NCI-H2171 (cell line): ENCODE measurements around the gene TSEN2.
A peak's percentile ranks its signal among the peaks of the same experiment; 100 is the strongest.

ENCODE experiments used
- DNase-seq: peaks from one replicate; lab custom pipeline; 2025; lab: John Stamatoyannopoulos, UW

The TSEN2 gene

GRCh38 chr3:12556314-12556689 lies 72.0 kb downstream of the TSEN2 start:
- DNase-seq, result no peak

GRCh38 chr3:12556690-12557472 lies 72.6 kb downstream of the TSEN2 start, which contains the start of gene MKRN2:
Gene MKRN2 (plus strand): TSS chr3:12557087. CDS start chr3:12557151, 64 bp downstream.
- DNase-seq, result peak; percentile 66

GRCh38 chr3:12557473-12558100 lies 73.3 kb downstream of the TSEN2 start:
- no peak for DNase-seq

GRCh38 chr3:12558706-12559105 lies 74.4 kb downstream of the TSEN2 start:
- no peak for DNase-seq

- DNase-seq, result no peak
Observed at GRCh38 chr3:12559520-12559919, 75.2 kb downstream of the TSEN2 start.

- no peak for DNase-seq
Observed at GRCh38 chr3:12560505-12561190, 76.4 kb downstream of the TSEN2 start.

- no peak for DNase-seq
Observed at GRCh38 chr3:12561397-12561796, 77.1 kb downstream of the TSEN2 start.

- no peak for DNase-seq
Observed at GRCh38 chr3:12562451-12562850, 78.2 kb downstream of the TSEN2 start.

- DNase-seq, result no peak
Observed at GRCh38 chr3:12566976-12567375, 82.7 kb downstream of the TSEN2 start.

GRCh38 chr3:12568747-12569146 lies 84.5 kb downstream of the TSEN2 start:
- DNase-seq, result no peak

- DNase-seq, result no peak
Observed at GRCh38 chr3:12569836-12570235, 85.6 kb downstream of the TSEN2 start.

GRCh38 chr3:12571986-12572385 lies 87.7 kb downstream of the TSEN2 start:
- no peak for DNase-seq

- DNase-seq, result no peak
Observed at GRCh38 chr3:12574131-12574530, 89.9 kb downstream of the TSEN2 start.

- DNase-seq, result no peak
Observed at GRCh38 chr3:12574661-12575060, 90.4 kb downstream of the TSEN2 start.

- DNase-seq, result no peak
Observed at GRCh38 chr3:12577379-12577778, 93.1 kb downstream of the TSEN2 start.

- no peak for DNase-seq
Observed at GRCh38 chr3:12578742-12579141, 94.5 kb downstream of the TSEN2 start.

GRCh38 chr3:12579456-12579855 lies 95.2 kb downstream of the TSEN2 start:
- no peak for DNase-seq

GRCh38 chr3:12579905-12580304 lies 95.6 kb downstream of the TSEN2 start:
- DNase-seq, result no peak

- DNase-seq, result no peak
Observed at GRCh38 chr3:12582730-12583129, 98.5 kb downstream of the TSEN2 start.
